ENCODE data around the gene SLC25A10.
"Not testable (repeated sequence)": the region's sequence is repeated elsewhere in the genome, so short reads cannot be mapped to it uniquely, and the experiment has no call there.

The SLC25A10 gene

DNA sequence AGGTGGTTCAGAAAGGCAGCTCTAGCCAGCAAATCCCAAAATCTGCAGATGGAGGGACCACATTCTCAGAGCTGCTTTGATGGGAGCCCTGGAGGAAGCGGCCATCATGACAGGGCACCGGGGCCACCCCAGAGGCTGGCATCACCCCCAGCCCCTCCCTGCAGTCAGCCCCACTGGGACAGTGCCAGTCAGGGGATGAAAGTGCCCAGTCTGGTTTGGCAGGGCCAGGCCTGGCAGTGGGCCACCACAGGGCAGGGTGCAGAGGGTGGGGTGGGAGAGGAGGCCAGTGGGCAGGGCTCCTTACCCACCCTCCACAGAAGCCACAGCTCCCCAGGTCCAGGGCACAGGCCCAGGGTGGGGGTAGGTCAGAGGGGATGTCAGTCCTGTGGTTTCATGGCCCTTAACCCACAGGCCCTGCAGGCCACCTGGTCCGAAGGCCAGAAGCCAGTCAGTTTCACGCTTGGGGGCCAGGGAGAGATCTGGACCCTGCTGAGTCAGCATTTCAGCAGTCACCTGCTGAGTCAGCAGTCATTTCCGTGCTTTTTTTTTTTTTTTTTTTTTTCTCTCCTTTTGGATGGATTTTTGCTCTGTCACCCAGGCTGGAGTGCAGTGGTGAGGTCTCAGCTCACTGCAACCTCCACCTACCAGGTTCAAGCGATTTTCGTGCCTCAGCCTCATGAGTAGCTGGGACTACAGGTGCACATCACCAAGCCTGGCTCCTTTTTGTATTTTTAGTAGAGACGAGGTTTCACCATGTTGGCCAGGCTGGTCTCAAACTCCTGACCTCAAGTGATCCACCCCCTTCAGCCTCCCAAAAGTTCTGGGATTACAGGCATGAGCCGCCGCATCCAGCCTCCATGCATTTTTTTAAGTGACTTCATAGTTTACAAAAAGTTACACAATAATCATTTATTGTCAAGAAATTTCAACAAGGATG, 10.4 kb downstream of the SLC25A10 start:
- no peak for DNase-seq

DNA sequence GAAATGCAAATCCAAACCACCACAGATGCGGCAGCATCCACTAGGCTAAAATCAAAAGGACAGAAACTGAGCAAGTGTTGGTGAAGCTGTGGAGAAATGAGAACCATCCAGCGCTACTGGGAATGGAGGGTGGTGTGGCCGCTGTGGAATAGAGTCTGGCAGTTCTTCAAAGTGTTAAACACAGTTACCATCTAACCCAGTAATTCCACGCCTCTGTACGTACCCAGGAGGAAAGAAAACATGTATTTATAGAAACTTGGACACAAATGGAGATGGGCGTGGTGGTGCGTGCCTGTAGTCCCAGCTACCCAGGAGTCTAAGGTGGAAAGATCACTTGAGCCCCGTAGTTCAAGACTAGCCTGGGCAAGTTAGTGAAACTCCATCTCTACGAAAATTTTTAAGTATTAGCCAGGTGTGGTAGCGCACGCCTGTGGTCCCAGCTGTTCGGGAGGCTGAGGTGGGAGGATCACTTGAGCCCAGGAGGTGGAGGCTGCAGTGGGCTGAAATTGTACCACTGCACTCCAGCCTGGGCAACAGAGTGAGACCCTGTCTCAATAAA, 11.6 kb downstream of the SLC25A10 start:
- DNase-seq = no peak

- no peak for DNase-seq
Measured at GRCh38 chr17:81725439-81725838, 13.4 kb downstream of the SLC25A10 start.

GRCh38 chr17:81726004-81726403, 13.9 kb downstream of the SLC25A10 start:
- no peak for DNase-seq

DNA sequence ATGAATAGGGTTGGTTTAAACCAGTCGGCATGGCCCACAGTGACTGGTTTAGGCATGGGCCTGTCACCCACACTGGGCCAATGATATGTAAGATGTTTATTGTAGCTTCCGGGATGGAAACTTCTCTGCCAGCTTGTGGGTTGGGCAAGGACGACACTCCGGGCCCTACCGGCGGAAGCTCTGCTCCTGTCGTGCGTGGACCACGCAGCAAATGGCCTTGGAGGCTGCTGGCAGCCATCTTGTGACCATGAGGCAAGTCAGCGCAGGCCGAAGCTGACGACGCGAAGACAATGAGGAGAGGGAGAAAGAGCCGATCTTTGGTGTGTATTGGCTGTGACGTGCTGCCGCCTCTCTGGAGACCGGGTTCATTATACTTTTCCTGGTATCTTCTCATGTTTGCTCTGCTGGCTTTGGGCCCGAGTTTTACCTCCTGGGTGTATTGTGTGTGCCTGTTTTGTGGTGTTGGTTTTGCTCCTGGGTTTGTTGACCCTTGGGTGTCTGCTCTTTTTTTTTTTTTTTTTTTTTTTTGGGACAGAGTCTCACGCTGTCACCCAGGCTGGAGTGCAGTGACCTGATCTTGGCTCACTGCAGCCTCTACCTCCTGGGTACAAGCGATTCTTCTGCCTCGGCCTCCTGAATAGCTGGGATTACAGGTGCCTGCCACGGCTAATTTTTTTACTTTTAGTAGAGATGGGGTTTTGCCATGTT, 15.4 kb downstream of the SLC25A10 start:
- DNase-seq = no peak

GRCh38 chr17:81733507-81734404, 21.7 kb downstream of the SLC25A10 start:
- no peak for DNase-seq

- no peak for DNase-seq
Measured at GRCh38 chr17:81734405-81735263, 22.6 kb downstream of the SLC25A10 start.

GRCh38 chr17:81735264-81736102, 23.4 kb downstream of the SLC25A10 start:
- DNase-seq = no peak

DNA sequence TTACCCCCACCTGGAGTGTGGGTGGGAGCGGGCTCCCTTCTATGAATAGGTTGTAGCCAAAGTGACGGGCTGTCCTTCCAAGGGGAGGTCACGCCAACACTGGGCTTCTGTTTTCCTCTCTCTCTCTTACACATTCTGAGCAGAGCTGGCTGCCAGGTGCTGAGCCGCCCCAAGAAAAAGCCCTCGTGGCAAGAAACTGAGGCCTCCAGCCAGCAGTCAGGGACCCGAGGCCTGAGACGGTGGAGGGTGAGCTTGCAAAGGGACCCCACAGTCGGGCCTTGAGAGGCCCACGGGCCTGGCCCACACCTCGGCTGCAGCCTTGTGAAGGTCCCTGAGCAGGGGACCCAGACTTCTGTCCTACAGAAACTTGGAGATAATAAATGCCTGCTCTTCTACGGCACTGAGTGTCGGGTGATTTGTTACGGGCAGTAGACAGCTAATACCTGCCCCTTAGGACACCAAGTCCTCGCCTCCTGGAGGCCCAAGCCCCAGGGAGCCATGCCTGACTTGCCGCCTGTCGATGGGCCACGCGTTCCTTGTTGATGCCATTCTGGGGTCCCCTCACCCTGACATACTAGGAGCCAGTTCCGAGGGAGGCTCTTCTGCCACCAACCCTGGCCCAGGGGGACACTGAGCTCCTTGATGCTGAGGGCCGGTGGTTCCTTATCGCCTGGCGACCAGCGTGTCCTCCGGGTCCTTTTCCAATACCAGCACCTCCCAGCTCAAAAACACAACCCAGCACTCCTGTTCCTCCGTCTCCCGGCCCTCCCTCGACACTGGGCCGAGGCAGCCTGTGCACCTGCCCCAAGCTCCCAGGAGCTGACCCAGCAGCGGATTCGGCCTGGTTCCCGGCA, 26.1 kb downstream of the SLC25A10 start:
- no peak for DNase-seq

GRCh38 chr17:81738801-81739393, 26.8 kb downstream of the SLC25A10 start:
- DNase-seq = no peak

GRCh38 chr17:81739593-81739992, 27.5 kb downstream of the SLC25A10 start:
- DNase-seq = not testable (repeated sequence)

DNA sequence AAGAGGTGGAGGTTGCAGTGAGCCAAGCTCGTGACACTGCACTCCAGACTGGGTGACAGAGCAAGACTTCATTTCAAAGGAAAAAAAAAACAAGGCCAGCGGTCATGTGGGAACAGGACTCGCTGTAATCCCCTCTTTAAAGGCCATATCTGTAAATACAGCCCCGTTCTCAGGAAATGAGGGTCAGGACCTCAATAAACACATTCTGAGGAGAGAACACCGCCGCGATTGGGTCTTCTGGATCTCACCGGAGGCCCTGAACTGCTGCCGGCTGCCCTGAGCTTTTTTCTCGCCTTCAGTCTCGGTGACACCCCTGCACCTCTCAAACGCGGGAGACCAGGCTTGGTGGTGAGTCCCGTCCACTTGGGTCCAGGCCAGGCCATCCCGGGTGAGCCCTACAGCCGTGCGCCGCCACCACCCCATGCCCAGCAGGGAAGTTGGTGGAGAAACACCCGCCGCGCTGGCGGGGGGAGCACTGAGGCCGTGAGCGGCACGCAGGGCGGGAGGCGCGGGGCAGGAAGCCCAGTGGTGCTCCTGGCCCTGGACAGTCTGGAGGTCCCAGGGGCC, 28.4 kb downstream of the SLC25A10 start:
- no peak for DNase-seq

DNA sequence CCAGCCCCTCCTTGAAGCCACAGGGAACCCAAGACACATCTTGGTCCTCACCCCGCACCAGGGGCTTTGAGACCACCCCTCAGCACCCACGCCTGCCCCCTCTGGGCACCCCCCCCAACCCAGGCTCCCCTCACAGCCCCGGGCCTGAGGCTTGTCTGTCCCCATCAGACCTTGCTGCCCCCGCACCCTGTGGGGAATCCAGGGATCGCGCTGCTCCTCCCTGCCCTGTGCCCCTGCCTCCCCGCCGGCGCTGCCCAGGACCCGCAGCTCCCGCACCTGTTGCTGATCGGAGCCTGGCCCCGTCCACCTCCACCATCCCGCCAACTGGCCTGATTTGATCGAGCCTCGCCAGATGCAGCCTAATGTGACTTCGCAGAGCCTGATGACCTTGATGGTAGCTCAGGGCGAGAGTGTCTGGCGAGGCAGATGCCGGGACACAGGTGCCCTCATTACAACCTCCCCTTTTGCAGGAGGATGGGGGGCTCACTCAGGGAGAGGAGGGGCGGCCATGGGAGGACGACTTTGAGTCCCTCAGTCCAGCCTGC, 29.0 kb downstream of the SLC25A10 start:
- no peak for DNase-seq

DNA sequence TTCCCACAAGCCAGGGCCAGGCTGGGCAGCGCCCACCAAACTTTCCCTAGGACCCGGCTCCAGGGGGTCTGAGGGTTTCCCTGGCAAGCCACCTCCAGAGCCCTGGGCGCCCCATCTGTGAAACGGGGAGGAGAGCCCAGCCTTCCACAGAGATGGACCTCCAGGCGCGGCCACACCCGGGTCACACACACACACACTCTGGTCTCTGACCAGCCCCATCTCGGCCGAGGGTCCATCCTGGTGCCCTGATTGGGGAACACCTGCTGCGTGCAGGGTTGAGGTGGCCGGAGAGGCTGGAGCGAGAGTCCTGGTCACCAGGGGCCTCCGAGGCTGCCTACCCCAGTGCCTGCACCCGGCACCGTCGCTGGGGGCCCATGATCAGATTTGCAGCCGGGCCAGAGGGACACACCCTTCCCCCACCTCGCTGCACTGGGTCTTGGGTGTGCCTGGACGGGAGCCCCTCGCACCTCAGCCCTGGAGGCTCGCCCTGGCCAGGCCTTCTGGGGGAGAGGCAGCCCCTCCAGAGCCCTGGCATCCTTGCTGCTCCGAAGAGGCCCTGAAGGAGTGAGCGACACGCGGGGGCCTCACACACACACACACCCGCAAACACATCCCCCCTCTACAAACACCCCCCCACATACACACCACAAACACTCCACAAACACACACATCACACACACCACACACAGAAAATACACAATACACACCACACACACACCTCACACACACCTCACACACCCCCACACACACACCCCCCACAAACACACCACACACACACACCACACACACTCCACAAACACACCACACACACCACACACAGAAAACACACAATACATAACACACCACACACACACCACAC, 29.7 kb downstream of the SLC25A10 start:
- no peak for DNase-seq

Data from activated gamma-delta T cell (primary cell).